AG09309 (cell line): ENCODE data around the gene MDK.
A peak's percentile ranks its signal among the peaks of the same experiment; 100 is the strongest.

Experiments
- DNase-seq: peaks from one replicate; pipeline ENCODE4 v3.0.0-alpha.2; 2010; ENCODE audit warnings: low read depth
- H3K4me3 ChIP-seq: 2 replicates; pipeline ENCODE4 v1.5.1; 2011; ENCODE audit warnings: mild to moderate bottlenecking, low read depth, low read length, moderate library complexity; ENCODE audit not compliant: control insufficient read depth
- CTCF ChIP-seq: IDR thresholded peaks from 2 replicates; pipeline ENCODE4 v1.5.1; 2011; ENCODE audit warnings: mild to moderate bottlenecking, low read depth, low read length, inconsistent platforms; ENCODE audit not compliant: insufficient read depth, control insufficient read depth; ENCODE audit errors: missing control alignments

MDK gene

GRCh38 chr11:46335890-46336562 lies 45.4 kb upstream of the MDK start:
- no peak for TF ChIP-seq CTCF
- no peak for DNase-seq
- no peak overlapping the region for H3K4me3 ChIP-seq

- H3K4me3 ChIP-seq: no peak overlapping the region
- no peak for TF ChIP-seq CTCF
- DNase-seq: peak; percentile 63
Measured at GRCh38 chr11:46336563-46337180, 44.8 kb upstream of the MDK start.

GRCh38 chr11:46337626-46338345 lies 43.7 kb upstream of the MDK start:
- no peak overlapping the region for H3K4me3 ChIP-seq
- TF ChIP-seq CTCF: no peak
- no peak for DNase-seq

GRCh38 chr11:46338636-46338987 lies 42.9 kb upstream of the MDK start:
- TF ChIP-seq CTCF: no peak
- no peak overlapping the region; the same call in 1 of the 2 replicates for H3K4me3 ChIP-seq
- no peak for DNase-seq

GRCh38 chr11:46338988-46339666 lies 42.3 kb upstream of the MDK start:
- no peak overlapping the region; the same call in 1 of the 2 replicates for H3K4me3 ChIP-seq
- no peak for TF ChIP-seq CTCF
- DNase-seq: no peak

- no peak for DNase-seq
- H3K4me3 ChIP-seq: no peak overlapping the region
Measured at GRCh38 chr11:46339816-46340215, 41.7 kb upstream of the MDK start.

More at GRCh38 chr11:46339816-46340215, 41.7 kb upstream of the MDK start:
- no peak for TF ChIP-seq CTCF
